IPS DF 6.9 (cell line): ENCODE data around the gene APEX2.

Experiments used
- DNase-seq: peaks from one replicate; pipeline ENCODE4 v3.0.0-alpha.2; 2013; ENCODE audit warnings: low read depth, low spot score
- H3K27ac ChIP-seq: one replicate; pipeline ENCODE4 v1.5.1; 2013; ENCODE audit warnings: low read length, control low read depth
- H3K27me3 ChIP-seq: 2 replicates; pipeline ENCODE4 v1.6.1; 2013; ENCODE audit warnings: mild to moderate bottlenecking, low read length; ENCODE audit not compliant: control insufficient read depth, insufficient read depth
- H3K36me3 ChIP-seq: 2 replicates; pipeline ENCODE4 v1.6.1; 2013; ENCODE audit warnings: low read length; ENCODE audit not compliant: control insufficient read depth, insufficient read depth
- H3K4me1 ChIP-seq: 2 replicates; pipeline ENCODE4 v1.6.1; 2013; ENCODE audit warnings: low read length; ENCODE audit not compliant: control insufficient read depth, insufficient read depth
- H3K4me3 ChIP-seq: 2 replicates; pipeline ENCODE4 v1.5.1; 2013; ENCODE audit warnings: mild to moderate bottlenecking, low read length
- H3K9me3 ChIP-seq: 2 replicates; pipeline ENCODE4 v1.6.1; 2013; ENCODE audit warnings: low read length, inconsistent platforms; ENCODE audit not compliant: control insufficient read depth, insufficient read depth
- WGBS: extraction: QIAGEN DNeasy Blood & Tissue Kit; methylation state at CpG from one replicate; pipeline ENCODE4 v1.1.7; 2013; ENCODE audit warnings: mixed read lengths, missing lambda C conversion rate; ENCODE audit not compliant: insufficient read length, insufficient coverage; 5-methylcytosine and 5-hydroxymethylcytosine counted together

The APEX2 gene

GRCh38 chrX:54992911-54993622, 7.1 kb upstream of the APEX2 start:
- Histone ChIP-seq H3K9me3 (no peaks in the 10 kb centered on the region), H3K36me3 (no peaks in the 10 kb centered on the region), H3K27me3 (no peaks in the 10 kb centered on the region), H3K4me3 (no peak overlapping the region), H3K4me1 (no peaks in the 10 kb centered on the region), H3K27ac (no peak overlapping the region)
- WGBS: no CpG with 5 or more reads among the region's 1 CpG
- DNase-seq: no peak

- no peak for DNase-seq
- WGBS: no CpG with 5 or more reads among the region's 2 CpGs
- H3K4me1 ChIP-seq: no peaks in the 10 kb centered on the region
- H3K27me3 ChIP-seq: no peaks in the 10 kb centered on the region
- no peak within 1 kb of the TSS for H3K27ac ChIP-seq
- H3K9me3 ChIP-seq: no peaks in the 10 kb centered on the region
- H3K36me3 ChIP-seq: no peaks in the 10 kb centered on the region
- no peak within 1 kb of the TSS for H3K4me3 ChIP-seq
These were observed 6.1 kb upstream of the APEX2 start, which contains the start of gene PFKFB1 for GRCh38 chrX:54994099-54994498. PFKFB1 (minus strand) TSS chrX:54994188; CDS start chrX:54994007, 181 bp downstream.

- Histone ChIP-seq H3K4me3 (no peak overlapping the region), H3K27ac (no peak overlapping the region), H3K9me3 (no peaks in the 10 kb centered on the region), H3K27me3 (no peaks in the 10 kb centered on the region), H3K4me1 (no peaks in the 10 kb centered on the region), H3K36me3 (no peaks in the 10 kb centered on the region)
- no peak for DNase-seq
- WGBS: no CpG with 5 or more reads among the region's 6 CpGs
These were observed 5.4 kb upstream of the APEX2 start for GRCh38 chrX:54994668-54995351.

- DNase-seq: no peak
- Histone ChIP-seq H3K36me3 (no peaks in the 10 kb centered on the region), H3K4me1 (no peaks in the 10 kb centered on the region), H3K4me3 (no peak overlapping the region), H3K27me3 (no peaks in the 10 kb centered on the region), H3K9me3 (no peaks in the 10 kb centered on the region), H3K27ac (no peak overlapping the region)
These were observed 4.5 kb upstream of the APEX2 start for GRCh38 chrX:54995621-54996020.

GRCh38 chrX:55004231-55004630, 4.1 kb downstream of the APEX2 start:
- H3K4me3 ChIP-seq: no peak overlapping the region
- H3K27me3 ChIP-seq: no peaks in the 10 kb centered on the region
- H3K4me1 ChIP-seq: 0 out of 2 replicates have a peak, but pooled peaks cover 1% of the 10 kb centered on the region
- DNase-seq: no peak
- H3K36me3 ChIP-seq: peaks cover 11% of the 10 kb centered on the region; the same call in 1 of the 2 replicates
- WGBS: no CpG with 5 or more reads among the region's 1 CpG
- H3K27ac ChIP-seq: no peak overlapping the region
- no peaks in the 10 kb centered on the region for H3K9me3 ChIP-seq

GRCh38 chrX:55005256-55005655, 5.1 kb downstream of the APEX2 start:
- Histone ChIP-seq H3K4me3 (no peak overlapping the region), H3K9me3 (no peaks in the 10 kb centered on the region), H3K27me3 (no peaks in the 10 kb centered on the region), H3K4me1 (0 out of 2 replicates have a peak, but pooled peaks cover 1% of the 10 kb centered on the region), H3K27ac (no peak overlapping the region), H3K36me3 (peaks cover 11% of the 10 kb centered on the region; the same call in 1 of the 2 replicates)
- DNase-seq: no peak

- no CpG with 5 or more reads among the region's 18 CpGs for WGBS
- peaks cover 11% of the 10 kb centered on the region; the same call in 1 of the 2 replicates for H3K36me3 ChIP-seq
- no peaks in the 10 kb centered on the region for H3K27me3 ChIP-seq
- H3K4me3 ChIP-seq: no peak overlapping the region
- no peak overlapping the region for H3K27ac ChIP-seq
- H3K9me3 ChIP-seq: no peaks in the 10 kb centered on the region
- no peak for DNase-seq
- 0 out of 2 replicates have a peak, but pooled peaks cover 1% of the 10 kb centered on the region for H3K4me1 ChIP-seq
These were observed 6.9 kb downstream of the APEX2 start for GRCh38 chrX:55006827-55007621.

GRCh38 chrX:55007656-55008055, 7.5 kb downstream of the APEX2 start:
- Histone ChIP-seq H3K4me3 (no peak overlapping the region), H3K4me1 (0 out of 2 replicates have a peak, but pooled peaks cover 1% of the 10 kb centered on the region), H3K9me3 (no peaks in the 10 kb centered on the region), H3K27me3 (no peaks in the 10 kb centered on the region), H3K27ac (no peak overlapping the region), H3K36me3 (peaks cover 11% of the 10 kb centered on the region; the same call in 1 of the 2 replicates)
- DNase-seq: no peak
- WGBS: no CpG with 5 or more reads among the region's 6 CpGs

GRCh38 chrX:55008571-55009358, 8.6 kb downstream of the APEX2 start:
- Histone ChIP-seq H3K27me3 (no peaks in the 10 kb centered on the region), H3K36me3 (peaks cover 6% of the 10 kb centered on the region; the same call in 1 of the 2 replicates), H3K27ac (no peak overlapping the region), H3K9me3 (no peaks in the 10 kb centered on the region), H3K4me3 (no peak overlapping the region), H3K4me1 (0 out of 2 replicates have a peak, but pooled peaks cover 1% of the 10 kb centered on the region)
- no CpG with 5 or more reads among the region's 9 CpGs for WGBS
- DNase-seq: no peak

GRCh38 chrX:55011294-55011693, 11.1 kb downstream of the APEX2 start:
- no peak for DNase-seq
- 0 out of 2 replicates have a peak, but pooled peaks cover 1% of the 10 kb centered on the region for H3K4me1 ChIP-seq
- no peaks in the 10 kb centered on the region for H3K9me3 ChIP-seq
- no peak overlapping the region for H3K4me3 ChIP-seq
- H3K36me3 ChIP-seq: peaks cover 4% of the 10 kb centered on the region; the same call in 1 of the 2 replicates
- H3K27me3 ChIP-seq: no peaks in the 10 kb centered on the region
- H3K27ac ChIP-seq: no peak overlapping the region
- WGBS: no CpG with 5 or more reads among the region's 2 CpGs
